Measurements from ENCODE around the gene JMJD7.

- TF ChIP-seq POLR2A (IDR thresholded peaks at IDR 0.05) (no peak), EP300 (IDR thresholded peaks at IDR 0.05) (no peak), CTCF (IDR thresholded peaks at IDR 0.05) (peak; percentile 74 to 93 (median 86))
Observed at GRCh38 chr15:41811432-41812195, 16.3 kb upstream of the JMJD7 start.
